GM21360 (cell line): ENCODE measurements around the gene SEMA4D.

ENCODE experiments used
- ATAC-seq: cut with Tn5 transposase; IDR thresholded peaks from one replicate; pipeline ENCODE4 v1.9.1; 2021; ENCODE audit warnings: mild to moderate bottlenecking, moderate library complexity; ENCODE audit not compliant: unreplicated experiment

The SEMA4D gene

DNA sequence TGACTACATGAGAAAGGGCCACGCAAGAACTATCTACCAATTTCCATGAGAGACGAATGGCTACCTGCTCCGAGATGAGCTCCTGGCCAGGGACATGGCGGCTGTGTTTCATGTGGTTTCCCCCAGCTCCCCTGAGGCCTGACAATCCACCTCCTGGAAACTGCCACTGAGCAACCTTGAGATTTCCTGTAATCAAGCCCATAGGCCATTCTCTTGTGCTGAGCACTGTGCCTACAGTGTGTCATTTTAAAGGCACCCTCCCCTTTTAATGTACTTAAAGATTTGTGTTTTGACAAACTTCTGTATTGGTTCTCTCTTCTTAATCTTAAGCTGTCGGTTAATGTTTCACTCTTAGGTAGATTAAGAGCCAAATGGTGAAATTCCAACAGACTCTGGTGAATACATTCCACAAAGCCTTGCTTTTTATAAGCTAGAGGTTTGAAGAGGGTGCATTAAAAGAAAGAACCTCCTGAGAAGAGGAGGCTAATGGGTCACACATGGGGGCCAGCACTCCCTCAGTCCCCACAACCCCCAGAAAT is 107.3 kb downstream of the SEMA4D start:
- ATAC-seq = no peak

DNA sequence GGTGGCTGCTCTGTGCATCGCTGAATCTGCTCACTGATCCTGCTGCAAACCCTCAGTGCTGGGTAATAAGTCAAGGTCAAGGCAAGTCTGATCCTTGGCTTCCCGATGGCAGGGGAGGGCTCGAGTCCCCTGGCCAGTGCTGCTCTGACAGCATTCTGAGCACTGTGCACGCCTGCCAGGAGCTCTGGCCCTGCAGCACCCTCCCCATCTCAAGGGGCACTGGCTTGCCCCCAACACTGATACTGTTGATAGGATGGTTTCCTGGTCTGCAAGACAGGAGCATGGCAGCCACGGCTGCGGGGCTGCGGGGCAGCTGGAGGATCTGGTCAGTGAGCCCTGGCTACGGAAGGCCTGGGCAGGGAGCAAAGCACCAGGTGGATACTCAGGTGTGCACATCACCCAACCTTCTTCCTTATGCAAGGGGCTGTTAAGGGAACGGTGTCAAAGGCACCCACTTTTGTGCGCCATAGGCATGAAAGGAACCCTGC is 107.8 kb downstream of the SEMA4D start:
- ATAC-seq = no peak

DNA sequence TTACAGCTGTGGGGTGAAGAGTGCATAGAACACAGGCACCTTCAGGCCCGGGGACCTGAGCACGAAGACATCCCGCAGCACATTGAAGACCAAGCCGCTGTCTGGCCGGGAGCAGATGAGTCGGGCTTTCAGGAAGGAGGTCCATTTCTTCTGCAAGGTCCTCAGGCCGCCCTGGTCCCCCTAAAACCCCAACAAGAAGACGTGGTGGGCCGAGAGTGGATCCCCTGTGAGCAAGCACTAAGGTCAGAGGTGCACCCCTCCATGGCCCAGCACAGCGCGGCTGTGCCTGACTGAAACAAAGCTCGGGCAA is 109.1 kb downstream of the SEMA4D start:
- no peak for ATAC-seq

DNA sequence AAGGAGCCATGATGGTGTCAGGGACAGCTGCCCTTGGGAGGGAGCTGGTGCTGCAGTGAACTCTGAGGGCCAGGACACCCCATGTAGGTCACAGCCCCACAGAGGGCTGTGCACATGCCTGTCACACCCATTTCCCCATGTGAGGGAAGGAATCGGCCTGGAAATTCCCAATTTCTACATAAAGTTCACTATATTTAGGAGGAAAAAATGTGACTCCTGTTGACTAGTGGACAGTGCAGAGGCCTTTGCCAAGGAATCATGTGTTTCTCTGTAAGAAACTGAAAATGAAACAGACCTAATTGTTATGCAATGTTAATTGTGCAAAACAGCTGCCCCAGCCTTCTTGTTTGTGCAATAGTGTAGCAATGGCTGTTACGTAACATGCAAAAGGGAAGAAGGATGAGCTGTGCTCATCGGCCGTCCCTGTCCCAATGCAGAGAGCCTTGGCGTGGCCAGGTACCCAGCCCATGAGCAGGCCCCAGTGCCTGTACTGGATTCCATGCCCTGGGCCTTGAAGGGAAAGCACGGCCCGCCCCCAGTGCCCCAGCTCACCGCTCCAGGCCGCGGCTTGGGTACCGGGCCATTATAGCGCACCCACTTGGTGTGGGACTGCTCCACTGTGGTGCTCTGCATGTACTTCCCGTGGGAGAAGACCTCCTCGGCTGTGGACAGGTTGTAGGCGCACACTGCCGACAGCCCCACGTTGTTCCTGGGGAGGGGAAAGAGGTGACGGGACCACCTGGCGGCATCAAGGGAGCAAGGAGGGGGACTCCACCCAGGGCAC is 109.6 kb downstream of the SEMA4D start:
- no peak for ATAC-seq

DNA sequence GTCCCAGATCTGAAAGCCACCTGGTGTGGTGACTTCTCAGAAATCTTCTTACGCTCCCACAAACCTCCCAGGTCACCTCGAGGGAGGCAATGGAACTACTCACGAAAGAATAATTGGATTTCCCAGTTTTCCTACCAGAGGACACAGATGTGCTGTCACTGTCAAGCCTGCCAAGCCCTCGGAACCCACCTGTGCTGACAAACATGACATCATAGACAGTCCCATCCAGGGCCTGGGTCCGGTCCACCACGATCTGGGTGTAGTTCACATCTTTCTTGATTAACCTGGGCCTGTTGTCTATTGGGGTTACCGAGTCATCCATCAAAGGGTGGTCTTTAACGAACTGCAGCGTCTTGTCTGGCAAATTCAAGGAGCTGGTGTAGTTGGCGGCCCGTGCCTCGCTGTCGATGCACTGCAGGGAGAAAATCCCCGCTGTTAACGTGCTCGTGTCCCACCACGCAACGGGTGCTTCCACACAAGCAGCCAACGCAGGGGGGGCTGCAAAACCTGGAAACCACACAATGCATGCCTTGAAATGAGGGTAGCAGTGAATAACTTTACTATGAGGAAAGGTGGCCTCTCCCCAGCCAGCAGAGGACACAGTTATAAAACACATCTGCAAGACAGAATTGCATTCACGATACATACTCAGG is 110.6 kb downstream of the SEMA4D start:
- ATAC-seq = no peak

DNA sequence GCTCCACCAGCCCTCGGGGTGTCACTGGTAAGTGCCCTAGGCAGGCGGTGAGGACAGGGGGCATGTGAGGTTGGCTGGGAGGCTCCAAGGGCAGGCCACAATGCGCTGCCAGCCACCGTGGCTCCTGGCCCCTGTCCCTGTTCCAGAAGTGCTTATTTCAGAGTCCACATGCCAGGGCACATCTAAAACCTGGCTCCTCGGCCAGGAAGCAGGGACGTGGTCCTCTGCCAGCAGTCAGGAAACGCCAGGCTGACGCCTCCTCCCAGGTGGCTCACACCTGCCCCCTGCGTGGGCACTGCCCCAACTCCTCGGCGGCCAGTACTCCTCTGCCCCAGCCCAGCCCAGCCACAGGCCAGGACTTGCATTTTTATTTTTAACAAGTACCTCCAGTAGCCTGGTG is 111.1 kb downstream of the SEMA4D start:
- no peak for ATAC-seq

DNA sequence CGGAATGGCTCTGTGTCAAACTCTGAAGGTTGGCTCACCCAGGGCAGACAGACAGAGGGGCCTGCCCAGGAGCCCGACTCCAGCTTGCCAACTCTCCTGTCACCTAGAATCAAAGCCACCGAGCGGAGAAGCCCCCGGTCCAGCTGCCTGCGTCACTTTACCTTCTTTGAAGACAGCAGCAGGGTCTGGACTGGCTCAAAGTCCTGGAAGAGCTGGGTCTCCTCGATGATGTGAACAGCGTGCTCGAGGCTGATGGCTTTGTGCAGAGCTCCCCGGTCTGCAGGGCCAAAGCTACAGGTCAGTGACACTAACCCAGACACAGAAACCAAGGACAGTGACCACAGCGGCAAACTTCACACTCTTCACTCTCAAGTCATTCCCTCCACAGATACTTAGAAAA is 111.7 kb downstream of the SEMA4D start:
- no peak for ATAC-seq

DNA sequence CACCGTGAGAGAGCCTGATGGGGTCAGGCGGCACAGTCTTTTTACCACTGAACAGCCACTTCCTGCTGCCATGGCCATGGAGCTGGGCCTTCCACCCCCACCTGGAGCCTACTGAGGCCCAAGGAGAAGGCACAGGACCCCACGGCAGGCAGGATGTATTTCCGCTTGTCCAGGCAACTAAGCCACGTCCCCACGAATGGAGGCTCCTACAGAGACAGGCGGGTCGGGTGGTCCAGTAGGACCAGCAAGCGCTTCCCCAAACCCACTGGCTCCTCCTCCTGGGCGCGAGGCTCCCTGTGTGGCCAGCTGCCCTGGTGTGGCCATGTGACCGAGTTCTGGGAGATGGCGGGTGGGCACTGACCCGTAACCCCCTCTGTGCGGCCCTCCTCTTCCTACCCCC is 113.1 kb downstream of the SEMA4D start:
- no peak for ATAC-seq

DNA sequence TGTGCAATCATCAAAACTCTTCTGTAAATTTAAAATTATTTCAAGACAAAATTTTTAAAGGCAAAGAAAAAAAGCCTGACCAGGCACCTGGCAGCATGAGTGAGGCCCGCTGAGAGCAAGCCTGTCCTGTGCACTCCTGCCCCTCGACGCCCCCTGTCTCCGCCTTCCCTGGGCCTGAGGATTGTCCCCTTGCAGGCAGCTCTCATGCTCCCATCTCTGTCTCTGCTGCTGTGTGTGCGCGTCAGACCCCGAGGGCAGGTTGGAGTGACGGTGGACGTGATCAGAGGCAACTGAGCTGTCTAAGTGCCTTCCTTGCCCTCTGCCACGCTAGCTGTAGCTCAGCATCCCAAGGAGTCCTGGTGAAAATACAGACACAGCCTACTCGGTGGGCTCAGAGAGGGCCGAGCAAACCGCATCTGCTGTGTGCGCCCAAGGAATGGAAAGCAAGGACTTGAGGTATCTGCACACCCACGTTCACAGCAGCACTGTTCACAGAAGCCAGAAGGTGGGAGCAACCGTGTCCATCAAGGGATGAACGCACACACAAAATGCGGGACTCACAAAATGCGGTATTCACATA is 114.1 kb downstream of the SEMA4D start:
- no peak for ATAC-seq

DNA sequence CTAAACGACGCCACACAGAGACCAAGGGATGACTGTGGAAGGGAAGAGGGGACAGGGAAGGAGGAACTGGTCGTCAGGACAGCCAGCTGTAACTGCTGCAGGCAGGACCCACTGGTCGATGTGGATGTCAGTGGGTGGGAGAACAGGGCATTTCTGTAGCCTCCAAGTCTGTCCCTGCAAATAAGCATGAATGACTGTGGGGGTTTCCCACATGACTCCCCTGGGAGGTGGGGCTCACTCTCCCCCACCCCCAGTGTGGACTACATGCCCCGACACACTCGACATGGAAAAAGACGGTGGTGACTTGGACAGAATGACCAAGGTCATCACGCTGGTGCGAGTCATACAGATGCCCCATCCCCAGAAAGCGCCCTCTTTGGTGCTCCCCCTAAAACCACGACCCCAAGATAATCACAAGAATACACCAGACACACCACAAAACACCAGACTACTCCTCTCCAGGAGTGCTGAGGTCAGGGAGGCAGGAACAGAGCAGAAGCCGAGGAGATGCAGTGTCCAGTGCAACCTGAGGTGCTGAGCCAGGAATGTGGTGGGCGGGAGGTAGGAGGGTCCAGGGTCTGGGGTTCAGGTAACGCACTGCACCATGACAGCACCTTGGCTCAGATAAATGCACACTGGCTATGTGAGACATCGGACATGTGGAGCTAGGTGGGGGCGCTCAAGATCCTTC is 114.7 kb downstream of the SEMA4D start:
- ATAC-seq = no peak

DNA sequence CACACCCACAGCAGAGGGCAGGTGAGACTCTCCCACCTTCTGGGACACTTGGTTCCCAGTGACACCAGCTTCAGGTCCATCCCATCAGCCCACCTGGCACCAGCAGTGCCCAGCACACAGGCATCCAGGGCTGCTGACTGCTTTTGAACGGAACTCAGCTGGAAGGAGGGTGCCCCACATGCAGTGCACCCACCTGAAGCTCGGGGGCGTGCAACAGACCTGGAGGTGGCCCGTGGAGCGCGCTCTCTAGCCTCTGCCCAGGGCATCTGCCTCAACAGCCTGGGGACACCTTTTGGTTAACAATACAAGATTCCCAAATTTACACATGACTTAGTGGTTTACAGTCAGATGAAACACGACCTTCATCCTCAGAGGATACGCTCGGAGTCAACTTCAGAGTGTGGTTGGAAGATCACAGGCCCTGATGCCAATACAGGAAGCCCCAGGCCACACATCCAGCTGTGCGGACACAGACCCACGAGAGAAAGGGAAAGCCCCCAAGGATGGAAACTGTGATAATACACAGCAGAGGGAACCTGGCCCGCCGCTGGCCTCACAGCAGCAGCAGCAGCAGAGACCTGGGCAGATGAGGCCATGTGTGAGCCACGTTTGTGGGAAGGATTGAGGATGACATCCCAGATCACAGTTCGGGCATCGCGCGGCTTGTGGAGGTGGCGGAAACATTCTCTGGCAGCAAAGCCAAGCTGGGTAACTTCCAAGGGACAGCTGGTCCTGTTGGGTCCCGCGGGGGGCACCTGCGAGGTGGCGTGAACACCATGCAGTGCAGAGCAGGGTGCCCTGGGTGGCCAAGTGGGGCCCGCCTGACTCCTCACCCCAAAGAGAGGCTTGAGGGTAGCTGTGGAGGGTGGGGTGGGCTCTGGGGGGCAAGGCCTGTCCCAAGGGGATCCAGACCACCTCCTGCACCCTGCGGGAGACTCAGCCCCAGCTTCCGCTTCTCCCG is 115.6 kb downstream of the SEMA4D start:
- no peak for ATAC-seq

DNA sequence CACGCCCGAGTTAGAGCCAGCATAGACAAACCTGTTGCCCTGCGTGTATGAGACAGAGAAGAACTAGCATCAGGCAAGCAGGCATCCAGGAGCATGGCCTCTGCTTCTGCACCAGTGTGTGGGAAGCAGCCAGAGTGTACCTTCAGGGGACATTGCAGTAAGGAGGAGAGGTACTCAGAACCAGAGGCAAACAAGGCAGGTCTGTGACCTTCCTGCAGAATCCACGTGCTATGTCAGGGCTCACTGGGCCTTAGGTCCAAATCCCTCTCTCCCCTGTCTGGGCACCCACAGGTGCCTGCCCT is 116.7 kb downstream of the SEMA4D start:
- ATAC-seq = no peak

DNA sequence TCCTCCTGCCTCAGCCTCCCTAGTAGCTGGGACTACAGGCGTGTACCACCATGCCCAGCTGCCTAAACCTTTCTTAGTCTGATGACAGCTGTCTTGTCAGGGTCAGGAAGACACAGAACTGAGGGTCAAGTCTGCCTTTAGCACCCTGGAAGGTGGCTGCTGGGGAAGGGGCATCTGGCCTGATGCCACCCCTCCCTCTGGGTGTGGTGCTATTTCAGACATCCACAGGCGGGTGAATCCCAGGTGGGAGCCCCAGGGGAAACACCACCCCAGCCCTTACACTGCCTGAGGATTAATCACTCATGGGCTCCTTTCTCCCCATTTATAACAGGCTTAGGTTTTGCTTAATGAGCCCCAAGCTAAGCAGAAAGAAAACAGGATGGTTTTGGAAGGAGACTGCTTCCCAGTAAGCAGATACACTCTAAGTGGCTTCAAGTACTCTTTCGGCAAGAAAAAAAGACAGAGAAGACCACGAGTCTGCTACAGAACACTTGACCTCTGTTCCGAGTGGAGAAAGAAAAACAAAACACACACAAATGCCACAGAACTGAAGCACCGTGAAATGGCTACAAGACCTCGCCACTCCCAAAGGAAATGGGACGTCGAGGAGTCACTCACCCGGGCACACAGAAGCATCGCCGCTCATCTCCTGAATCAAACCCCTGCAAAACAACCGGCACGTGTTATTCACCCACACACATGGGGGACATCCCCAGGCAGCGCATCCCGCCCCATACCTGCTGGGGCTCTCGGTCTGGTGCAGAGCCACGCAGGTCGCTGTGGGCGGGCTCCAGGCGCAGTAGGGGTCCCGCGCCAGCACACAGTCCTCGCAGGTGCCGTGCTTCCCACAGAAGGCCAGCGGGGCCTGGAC is 117.2 kb downstream of the SEMA4D start:
- no peak for ATAC-seq

DNA sequence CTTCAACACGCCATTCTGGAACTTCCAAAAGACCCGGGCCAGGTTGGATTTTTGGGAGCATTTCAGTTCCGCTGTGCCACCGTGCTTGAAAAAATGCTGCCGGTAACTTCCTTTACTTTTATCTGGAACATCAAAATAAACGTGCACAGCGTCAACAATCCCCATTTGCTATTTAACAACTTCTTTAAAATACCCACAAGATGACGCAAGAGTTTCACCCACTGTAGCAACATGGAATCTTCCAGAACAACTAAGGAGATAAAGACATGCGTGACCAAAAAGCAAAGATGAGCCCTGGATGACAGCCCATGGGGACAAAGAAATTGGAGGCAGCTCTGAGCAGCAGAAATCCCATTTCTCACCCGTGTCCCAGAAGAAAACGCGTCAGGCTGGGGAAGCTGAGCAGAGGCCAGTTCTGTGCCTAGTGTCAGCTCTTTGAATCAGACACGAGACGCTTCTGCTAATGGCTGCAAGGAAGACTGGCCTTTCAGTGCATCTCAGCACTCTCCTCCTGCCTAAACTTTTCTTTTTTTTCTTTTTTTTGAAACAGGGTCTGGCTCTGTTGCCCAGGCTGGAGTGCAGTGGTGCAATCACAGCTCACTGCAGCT is 118.3 kb downstream of the SEMA4D start:
- ATAC-seq = no peak

DNA sequence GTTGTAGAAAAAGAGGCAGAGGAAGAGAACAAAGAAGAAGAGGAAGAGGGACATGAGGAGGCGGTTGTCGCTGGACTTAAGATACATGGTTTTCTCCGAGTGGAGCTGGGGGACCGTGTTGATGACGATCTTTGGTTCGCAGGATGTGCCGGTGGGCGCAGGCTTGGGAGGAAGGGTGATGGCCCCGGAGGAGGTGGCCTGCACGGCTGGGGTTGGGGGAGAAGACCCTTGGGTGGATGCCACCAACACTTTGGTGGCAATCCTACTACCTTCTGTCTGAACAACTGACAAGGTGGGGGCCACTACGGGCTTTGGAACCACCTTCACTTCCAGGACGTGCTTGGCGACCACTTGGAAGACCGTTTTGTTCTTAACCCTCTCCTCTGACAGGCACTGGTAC is 118.9 kb downstream of the SEMA4D start:
- no peak for ATAC-seq

DNA sequence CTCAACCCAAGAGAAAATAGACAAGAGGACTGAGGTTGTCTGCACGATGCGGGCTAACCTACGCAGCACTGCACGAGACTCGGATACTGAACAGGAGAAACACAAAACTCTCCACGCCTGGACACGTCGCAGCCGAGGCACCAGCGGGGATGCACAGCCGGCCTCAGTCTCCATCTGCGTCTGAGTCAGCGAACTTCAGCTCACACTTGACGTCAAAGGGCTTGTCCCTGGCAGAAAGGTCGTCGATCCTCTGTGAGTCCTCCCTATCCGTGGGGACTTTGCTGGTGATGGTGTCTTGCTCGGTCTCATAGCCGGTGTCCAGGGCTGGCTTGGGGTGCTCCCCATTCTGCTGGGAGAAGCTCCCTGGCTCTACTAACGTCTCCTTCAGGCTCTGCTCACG is 119.4 kb downstream of the SEMA4D start:
- no peak for ATAC-seq

DNA sequence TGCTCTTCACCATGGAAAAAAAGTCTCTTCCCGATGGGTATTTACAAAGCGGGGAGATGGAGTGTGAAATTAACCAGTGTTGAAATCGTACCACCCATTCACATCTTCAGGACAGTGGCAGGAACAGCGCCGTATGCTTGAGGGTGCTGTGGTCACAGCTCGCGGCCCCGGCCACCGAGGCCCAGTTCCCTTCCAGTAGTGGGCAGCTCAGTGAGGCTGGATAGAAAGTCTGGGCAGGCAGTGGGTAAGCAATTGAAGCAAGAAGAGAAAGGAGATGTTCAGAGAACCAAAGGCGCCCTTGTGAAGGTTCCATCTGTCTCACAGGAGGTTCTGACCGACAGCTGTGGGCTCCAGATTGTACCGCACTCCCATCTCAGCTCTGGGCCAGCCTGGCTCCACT is 120.5 kb downstream of the SEMA4D start:
- no peak for ATAC-seq

DNA sequence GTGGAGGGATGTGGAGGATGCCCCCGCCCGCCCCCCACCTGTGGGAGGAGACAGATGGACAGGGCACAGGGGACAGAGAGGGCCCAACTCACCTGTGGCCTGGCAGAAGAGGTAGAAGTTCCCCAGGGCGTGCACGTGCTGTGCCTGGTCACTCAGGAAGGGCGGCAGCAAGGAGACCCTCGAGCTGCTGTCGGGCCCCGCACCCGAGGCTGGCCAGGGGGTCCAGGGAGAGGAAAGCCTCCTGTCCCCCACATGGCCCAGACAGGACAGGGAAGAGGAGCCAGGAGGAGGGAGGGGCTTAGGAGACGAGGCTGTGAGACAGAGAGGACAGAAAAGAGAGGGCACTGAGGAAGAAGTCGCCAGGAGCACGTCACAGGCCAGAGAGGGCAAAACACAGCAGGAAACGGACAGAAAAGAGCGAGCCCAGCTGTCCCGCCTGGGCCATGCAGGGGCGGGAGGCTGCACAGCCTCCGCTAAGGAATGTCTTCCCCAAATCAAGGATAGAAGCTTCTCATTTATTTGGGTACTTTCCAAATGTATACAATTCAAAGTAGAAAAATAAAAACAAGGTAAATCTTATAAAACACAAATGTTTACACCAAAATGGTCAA is 121.1 kb downstream of the SEMA4D start:
- no peak for ATAC-seq

DNA sequence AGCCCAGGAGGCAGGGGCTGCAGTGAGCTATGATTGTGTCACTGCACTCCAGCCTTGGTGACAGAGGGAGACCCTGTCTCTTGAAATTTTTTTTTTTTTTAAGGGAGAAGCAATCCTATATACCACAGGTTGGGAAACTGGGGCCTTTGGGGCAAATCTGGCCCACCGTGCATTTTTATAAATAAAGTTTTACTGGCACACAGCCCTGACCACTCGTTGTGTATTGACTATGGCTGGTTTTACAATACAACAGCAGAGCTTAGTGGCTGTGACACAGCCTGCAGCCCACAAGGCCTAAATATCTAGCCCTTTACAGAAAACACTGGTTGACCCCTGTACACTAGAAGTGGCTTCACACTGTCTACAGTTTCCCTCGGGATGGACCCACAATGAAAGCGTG is 121.6 kb downstream of the SEMA4D start:
- ATAC-seq = no peak
